ENCODE measurements around the gene KAZN. TPM values are rescaled to one million over a fixed set of nuclear protein-coding genes. Genes with fewer than 3 reads are reported as not detected.
A peak's percentile ranks its signal among the peaks of the same experiment; 100 is the strongest.

KAZN gene
- total RNA-seq, 1 donor from 2014 or later: 9.4 TPM

GRCh38 chr1:14919751-14920150 is 321.3 kb downstream of the KAZN start:
- H4K20me1 ChIP-seq (ENCODE audit: insufficient read depth, low read length): no peaks in the 10 kb centered on the region
- H3K27ac ChIP-seq (ENCODE audit: low read depth, low read length): no peak overlapping the region
- no peak overlapping the region for H3K4me2 ChIP-seq (ENCODE audit: low read length)
- no peak overlapping the region for H2AFZ ChIP-seq (ENCODE audit: low read depth, low read length)
- no peaks in the 10 kb centered on the region for H3K79me2 ChIP-seq (ENCODE audit: insufficient read depth, low read length)
- TF ChIP-seq, protein P1, sequence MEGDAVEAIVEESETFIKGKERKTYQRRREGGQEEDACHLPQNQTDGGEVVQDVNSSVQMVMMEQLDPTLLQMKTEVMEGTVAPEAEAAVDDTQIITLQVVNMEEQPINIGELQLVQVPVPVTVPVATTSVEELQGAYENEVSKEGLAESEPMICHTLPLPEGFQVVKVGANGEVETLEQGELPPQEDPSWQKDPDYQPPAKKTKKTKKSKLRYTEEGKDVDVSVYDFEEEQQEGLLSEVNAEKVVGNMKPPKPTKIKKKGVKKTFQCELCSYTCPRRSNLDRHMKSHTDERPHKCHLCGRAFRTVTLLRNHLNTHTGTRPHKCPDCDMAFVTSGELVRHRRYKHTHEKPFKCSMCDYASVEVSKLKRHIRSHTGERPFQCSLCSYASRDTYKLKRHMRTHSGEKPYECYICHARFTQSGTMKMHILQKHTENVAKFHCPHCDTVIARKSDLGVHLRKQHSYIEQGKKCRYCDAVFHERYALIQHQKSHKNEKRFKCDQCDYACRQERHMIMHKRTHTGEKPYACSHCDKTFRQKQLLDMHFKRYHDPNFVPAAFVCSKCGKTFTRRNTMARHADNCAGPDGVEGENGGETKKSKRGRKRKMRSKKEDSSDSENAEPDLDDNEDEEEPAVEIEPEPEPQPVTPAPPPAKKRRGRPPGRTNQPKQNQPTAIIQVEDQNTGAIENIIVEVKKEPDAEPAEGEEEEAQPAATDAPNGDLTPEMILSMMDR (IDR thresholded peaks at IDR 0.05; ENCODE audit: insufficient read depth, low read depth, low read length): no peak
- TF ChIP-seq EZH2 (IDR thresholded peaks at IDR 0.05; ENCODE audit: insufficient read depth, low read length): no peak
- no peaks in the 10 kb centered on the region for H3K36me3 ChIP-seq (ENCODE audit: insufficient read depth, low read length)
- H3K9ac ChIP-seq (ENCODE audit: low read length): no peak overlapping the region
- H3K4me3 ChIP-seq (ENCODE audit: insufficient read depth, low read depth, low read length): no peak overlapping the region
- Mint-ChIP-seq H3K36me3 (ENCODE audit: low read depth, unreplicated experiment) (no peaks in the 10 kb centered on the region), H3K27me3 (ENCODE audit: low read depth, unreplicated experiment) (peaks cover 19% of the 10 kb centered on the region), H3K4me1 (ENCODE audit: low read depth, unreplicated experiment) (no peaks in the 10 kb centered on the region), H3K4me3 (ENCODE audit: unreplicated experiment) (no peak overlapping the region), H3K27ac (ENCODE audit: unreplicated experiment) (no peak overlapping the region), H3K9me3 (ENCODE audit: unreplicated experiment) (no peaks in the 10 kb centered on the region)
- H3K27me3 ChIP-seq (ENCODE audit: insufficient read depth, low read length): no peaks in the 10 kb centered on the region
- H3K4me1 ChIP-seq (ENCODE audit: insufficient read depth, low read length): no peaks in the 10 kb centered on the region
- DNase-seq (ENCODE audit: low read depth): no peak
- H3K9me3 ChIP-seq (ENCODE audit: insufficient read depth, low read depth, low read length): no peaks in the 10 kb centered on the region
- no peak for FAIRE-seq

- no peak for DNase-seq (ENCODE audit: low read depth)
- Mint-ChIP-seq H3K27me3 (ENCODE audit: low read depth, unreplicated experiment) (peaks cover 27% of the 10 kb centered on the region), H3K4me1 (ENCODE audit: low read depth, unreplicated experiment) (peaks cover 8% of the 10 kb centered on the region), H3K36me3 (ENCODE audit: low read depth, unreplicated experiment) (no peaks in the 10 kb centered on the region), H3K27ac (ENCODE audit: unreplicated experiment) (no peak overlapping the region), H3K9me3 (ENCODE audit: unreplicated experiment) (no peaks in the 10 kb centered on the region), H3K4me3 (ENCODE audit: unreplicated experiment) (no peak overlapping the region)
- no peak overlapping the region for H3K4me2 ChIP-seq (ENCODE audit: low read length)
- no peak overlapping the region for H2AFZ ChIP-seq (ENCODE audit: low read depth, low read length)
- FAIRE-seq: no peak
- no peaks in the 10 kb centered on the region for H3K27me3 ChIP-seq (ENCODE audit: insufficient read depth, low read length)
- no peaks in the 10 kb centered on the region for H3K9me3 ChIP-seq (ENCODE audit: insufficient read depth, low read depth, low read length)
- H3K4me1 ChIP-seq (ENCODE audit: insufficient read depth, low read length): peaks cover 5% of the 10 kb centered on the region
- no peak overlapping the region for H3K4me3 ChIP-seq (ENCODE audit: insufficient read depth, low read depth, low read length)
- no peak for TF ChIP-seq EZH2 (IDR thresholded peaks at IDR 0.05; ENCODE audit: insufficient read depth, low read length)
- TF ChIP-seq, protein P1 (IDR thresholded peaks at IDR 0.05; ENCODE audit: insufficient read depth, low read depth, low read length): no peak
- H3K27ac ChIP-seq (ENCODE audit: low read depth, low read length): no peak overlapping the region
- no peak overlapping the region for H3K9ac ChIP-seq (ENCODE audit: low read length)
- H3K36me3 ChIP-seq (ENCODE audit: insufficient read depth, low read length): no peaks in the 10 kb centered on the region
- no peaks in the 10 kb centered on the region for H4K20me1 ChIP-seq (ENCODE audit: insufficient read depth, low read length)
- no peaks in the 10 kb centered on the region for H3K79me2 ChIP-seq (ENCODE audit: insufficient read depth, low read length)
Measured at GRCh38 chr1:14921057-14921456, 322.6 kb downstream of the KAZN start.

GRCh38 chr1:14922942-14923726 is 324.6 kb downstream of the KAZN start:
- Histone ChIP-seq H3K4me3 (ENCODE audit: insufficient read depth, low read depth, low read length) (peak overlapping the region; percentile 28), H3K9ac (ENCODE audit: low read length) (no peak overlapping the region)
- no peak overlapping the region for H3K27ac Mint-ChIP-seq (ENCODE audit: unreplicated experiment)

More at GRCh38 chr1:14922942-14923726, 324.6 kb downstream of the KAZN start:
- Mint-ChIP-seq H3K4me1 (ENCODE audit: low read depth, unreplicated experiment) (peaks cover 12% of the 10 kb centered on the region), H3K4me3 (ENCODE audit: unreplicated experiment) (peak overlapping the region; percentile 79), H3K27me3 (ENCODE audit: low read depth, unreplicated experiment) (peaks cover 31% of the 10 kb centered on the region), H3K36me3 (ENCODE audit: low read depth, unreplicated experiment) (no peaks in the 10 kb centered on the region), H3K9me3 (ENCODE audit: unreplicated experiment) (no peaks in the 10 kb centered on the region)
- Histone ChIP-seq H3K4me2 (ENCODE audit: low read length) (peak overlapping the region; percentile 82), H4K20me1 (ENCODE audit: insufficient read depth, low read length) (peaks cover 4% of the 10 kb centered on the region), H3K9me3 (ENCODE audit: insufficient read depth, low read depth, low read length) (no peaks in the 10 kb centered on the region), H3K27ac (ENCODE audit: low read depth, low read length) (no peak overlapping the region), H2AFZ (ENCODE audit: low read depth, low read length) (peak overlapping the region; percentile 83), H3K79me2 (ENCODE audit: insufficient read depth, low read length) (peaks cover 7% of the 10 kb centered on the region), H3K36me3 (ENCODE audit: insufficient read depth, low read length) (no peaks in the 10 kb centered on the region), H3K4me1 (ENCODE audit: insufficient read depth, low read length) (peaks cover 5% of the 10 kb centered on the region), H3K27me3 (ENCODE audit: insufficient read depth, low read length) (no peaks in the 10 kb centered on the region)
- FAIRE-seq (no peak), DNase-seq (ENCODE audit: low read depth) (no peak)
- TF ChIP-seq EZH2 (IDR thresholded peaks at IDR 0.05; ENCODE audit: insufficient read depth, low read length): no peak
- TF ChIP-seq, protein P1 (IDR thresholded peaks at IDR 0.05; ENCODE audit: insufficient read depth, low read depth, low read length): no peak
